ENCODE measurements around the gene CNOT6.
A peak's percentile ranks its signal among the peaks of the same experiment; 100 is the strongest.

GRCh38 chr5:180605554-180606214, 111.5 kb downstream of the CNOT6 start:
- TF ChIP-seq POLR2A (IDR thresholded peaks at IDR 0.05) (no peak), CTCF (IDR thresholded peaks at IDR 0.05) (peak; percentile 46 to 66 (median 52))

Measured in thyroid gland (tissue), 4 donors.